H1 (cell line): Measurements from ENCODE around the gene RAD23B. TPM values are rescaled to one million over a fixed set of nuclear protein-coding genes. Genes with fewer than 3 reads are reported as not detected.

Experiments used
- CTCF ChIA-PET: fragments of 300-600 bp; sonication (Branson Sonifier 250); formaldehyde crosslinking; loops from one replicate; lab custom pipeline; 2021; ENCODE audit not compliant: partially characterized antibody; lab: Charles Lee
- POLR2A ChIA-PET: fragments of 300-600 bp; sonication (Branson Sonifier 250); formaldehyde crosslinking; loops from one replicate; lab custom pipeline; 2021; ENCODE audit warnings: inconsistent platforms; ENCODE audit not compliant: partially characterized antibody; lab: Charles Lee
- DNase-seq, 2 experiments: peaks; one replicate each; pipeline versions ENCODE4 v3.0.0 to v3.0.0-alpha.2; 2010 to 2022; ENCODE audit warnings: low spot score in 2 of 2, low read depth in 1 of 2, mixed read lengths in 1 of 2
- FAIRE-seq: peaks from 2 replicates; lab custom pipeline; 2011; peaks lifted over from hg19 to GRCh38; lab: Jason Lieb, UNC
- H2AFZ ChIP-seq: 2 replicates; pipeline ENCODE4 v1.8.1; 2012; ENCODE audit warnings: low read length, inconsistent platforms
- H2AK5ac ChIP-seq: 2 replicates; pipeline ENCODE4 v1.6.1; 2013; ENCODE audit warnings: low read depth, low read length
- H2BK120ac ChIP-seq: replicated peaks from 2 replicates; pipeline ENCODE3; 2013; ENCODE audit warnings: low read depth, low read length, inconsistent platforms
- H2BK12ac ChIP-seq: 2 replicates; pipeline ENCODE4 v1.6.1; 2013; ENCODE audit warnings: low read depth, low read length
- H2BK15ac ChIP-seq: 2 replicates; pipeline ENCODE4 v1.6.1; 2013; ENCODE audit warnings: low read length
- H2BK20ac ChIP-seq: 2 replicates; pipeline ENCODE4 v1.6.1; 2013; ENCODE audit warnings: low read length
- H2BK5ac ChIP-seq: 2 replicates; pipeline ENCODE4 v1.6.1; 2013; ENCODE audit warnings: low read depth, low read length
- H3K14ac ChIP-seq: 2 replicates; pipeline ENCODE4 v1.6.1; 2013; ENCODE audit warnings: inconsistent platforms; ENCODE audit not compliant: insufficient read length
- H3K18ac ChIP-seq: 2 replicates; pipeline ENCODE4 v1.6.1; 2013; ENCODE audit warnings: low read length; ENCODE audit errors: extremely low read depth
- H3K23ac ChIP-seq: 2 replicates; pipeline ENCODE4 v1.6.1; 2013; ENCODE audit warnings: inconsistent platforms; ENCODE audit not compliant: insufficient read length
- H3K23me2 ChIP-seq: 2 replicates; pipeline ENCODE4 v1.6.1; 2013; ENCODE audit warnings: low read depth, low read length
- H3K27ac ChIP-seq: 2 replicates; pipeline ENCODE4 v1.6.1; 2011; ENCODE audit warnings: low read depth, low read length, inconsistent platforms
- H3K27me3 ChIP-seq, 4 experiments: replicated peaks in 1 of 4; 1 replicate in 1 of 4; 2 replicates in 3 of 4; pipeline versions ENCODE4 v1.6.1 to v1.8.1; 2011 to 2013; ENCODE audit warnings: low read length in 3 of 4, mild to moderate bottlenecking in 3 of 4, inconsistent platforms in 2 of 4, mixed read lengths in 2 of 4, moderate library complexity in 1 of 4; ENCODE audit not compliant: control insufficient read depth in 3 of 4, insufficient read depth in 3 of 4; ENCODE audit errors: extremely low read depth in 1 of 4
- H3K36me3 ChIP-seq, 4 experiments: 2 replicates each; pipeline versions ENCODE4 v1.6.1 to v1.8.1; 2011 to 2013; ENCODE audit warnings: mild to moderate bottlenecking in 4 of 4, low read length in 3 of 4, moderate library complexity in 2 of 4, control low read depth in 1 of 4, inconsistent platforms in 1 of 4; ENCODE audit not compliant: insufficient read depth in 4 of 4, control insufficient read depth in 2 of 4
- H3K4ac ChIP-seq: replicated peaks from 2 replicates; pipeline ENCODE3; 2013; ENCODE audit warnings: low read length, low read depth, mixed read lengths, inconsistent platforms; ENCODE audit not compliant: insufficient read length
- H3K4me1 ChIP-seq, 4 experiments: replicated peaks in 1 of 4; 1 replicate in 1 of 4; 2 replicates in 3 of 4; pipeline versions ENCODE4 v1.6.1 to v1.8.1; 2011 to 2013; ENCODE audit warnings: low read length in 3 of 4, inconsistent platforms in 2 of 4, mixed read lengths in 1 of 4; ENCODE audit not compliant: insufficient read depth in 4 of 4, control insufficient read depth in 3 of 4
- H3K4me2 ChIP-seq, 2 experiments: 2 replicates each; pipeline versions ENCODE4 v1.6.1 to v1.8.1; 2011 to 2013; ENCODE audit warnings: low read depth in 2 of 2, low read length in 2 of 2, control low read depth in 1 of 2, inconsistent platforms in 1 of 2, mild to moderate bottlenecking in 1 of 2; ENCODE audit not compliant: insufficient read depth in 1 of 2
- H3K4me3 ChIP-seq, 4 experiments: fragments of 200-600, 300-600 bp in 1 of 4; sonication (generic), shearing (Covaris generic), sonication (Bioruptor Twin) in 1 of 4; 2 replicates each; pipeline versions ENCODE4 v1.5.1 to v1.8.1; 2011 to 2016; ENCODE audit warnings: low read length in 4 of 4, low read depth in 3 of 4, control low read depth in 2 of 4, inconsistent platforms in 2 of 4, mild to moderate bottlenecking in 2 of 4, mixed read lengths in 1 of 4, moderate library complexity in 1 of 4; ENCODE audit not compliant: insufficient read depth in 2 of 4; ENCODE audit errors: extremely low read depth in 1 of 4
- H3K56ac ChIP-seq: replicated peaks from 2 replicates; pipeline ENCODE3; 2013; ENCODE audit warnings: low read depth, mild to moderate bottlenecking, mixed read lengths, low read length, inconsistent platforms; ENCODE audit not compliant: insufficient read length
- H3K79me1 ChIP-seq: 2 replicates; pipeline ENCODE4 v1.6.1; 2013; ENCODE audit warnings: low read depth, low read length, control low read depth
- H3K79me2 ChIP-seq, 2 experiments: 2 replicates each; pipeline versions ENCODE4 v1.6.1 to v1.8.1; 2012 to 2013; ENCODE audit warnings: low read length in 2 of 2, mild to moderate bottlenecking in 2 of 2, inconsistent platforms in 1 of 2; ENCODE audit not compliant: insufficient read depth in 2 of 2, control insufficient read depth in 1 of 2
- H3K9ac ChIP-seq, 4 experiments: replicated peaks in 1 of 4; 1 replicate in 1 of 4; 2 replicates in 3 of 4; pipeline versions ENCODE4 v1.6.1 to v1.8.1; 2011 to 2013; ENCODE audit warnings: low read depth in 3 of 4, low read length in 3 of 4, control low read depth in 2 of 4, mild to moderate bottlenecking in 2 of 4, moderate library complexity in 2 of 4, inconsistent platforms in 1 of 4; ENCODE audit errors: extremely low read depth in 1 of 4
- H3K9me3 ChIP-seq, 2 experiments: 2 replicates each; pipeline versions ENCODE4 v1.6.1 to v1.8.1; 2012 to 2013; ENCODE audit warnings: mild to moderate bottlenecking in 2 of 2, moderate library complexity in 2 of 2, control low read depth in 1 of 2, inconsistent platforms in 1 of 2, low read depth in 1 of 2, low read length in 1 of 2, mixed read lengths in 1 of 2; ENCODE audit not compliant: insufficient read depth in 2 of 2
- H4K20me1 ChIP-seq, 2 experiments: replicated peaks in 1 of 2; 2 replicates each; pipeline versions ENCODE3 to v1.8.1; 2011 to 2013; ENCODE audit warnings: inconsistent platforms in 2 of 2, low read length in 2 of 2, mild to moderate bottlenecking in 1 of 2; ENCODE audit not compliant: insufficient read depth in 2 of 2, control insufficient read depth in 1 of 2
- H4K5ac ChIP-seq: 2 replicates; pipeline ENCODE4 v1.6.1; 2013; ENCODE audit warnings: low read length, low read depth, mixed read lengths, inconsistent platforms; ENCODE audit not compliant: insufficient read length
- H4K8ac ChIP-seq: 2 replicates; pipeline ENCODE4 v1.8.0; 2013; ENCODE audit warnings: mild to moderate bottlenecking, moderate library complexity, low read length, inconsistent platforms; ENCODE audit not compliant: insufficient read depth; ENCODE audit errors: extremely low read depth
- H4K91ac ChIP-seq: replicated peaks from 2 replicates; pipeline ENCODE3; 2013; ENCODE audit warnings: low read length, mixed read lengths, inconsistent platforms; ENCODE audit not compliant: insufficient read length
- ASH2L ChIP-seq: fragments of 200-600, 300-600 bp; sonication (generic); IDR thresholded peaks from one replicate; pipeline ENCODE4 v1.7.1; 2017; ENCODE audit warnings: low read length
- BACH1 ChIP-seq: IDR thresholded peaks from 2 replicates; pipeline ENCODE4 v1.6.1; 2012; ENCODE audit warnings: low read length, improper control_type of control experiment
- EZH2 ChIP-seq: fragments of 200-600 bp; sonication (generic); IDR thresholded peaks from 2 replicates; pipeline ENCODE4 v1.7.1; 2012; ENCODE audit warnings: low read depth, mild to moderate bottlenecking, moderate library complexity, low read length, inconsistent platforms; ENCODE audit not compliant: severe bottlenecking
- JUND ChIP-seq: IDR thresholded peaks from 2 replicates; pipeline ENCODE4 v1.6.1; 2011; ENCODE audit warnings: mild to moderate bottlenecking, improper control_type of control experiment, low read length
- SP1 ChIP-seq: IDR thresholded peaks from 2 replicates; pipeline ENCODE4 v1.6.1; 2011; ENCODE audit warnings: low read depth, low read length
- TCF12 ChIP-seq: IDR thresholded peaks from 2 replicates; pipeline ENCODE4 v1.6.1; 2011; ENCODE audit warnings: low read depth, mild to moderate bottlenecking, low read length
- YY1 ChIP-seq: IDR thresholded peaks from 2 replicates; pipeline ENCODE4 v1.6.1; 2011; ENCODE audit warnings: low read depth, mild to moderate bottlenecking, low read length
- polyA plus RNA-seq, 7 experiments: library from polyadenylated mRNA; depleted of rRNA in 3 of 7; stranded (reverse) in 5 of 7; unstranded in 2 of 7; fragments of >200 nt in 5 of 7; fragments of 200-250 nt in 2 of 7; gene quantifications; 1 replicate in 5 of 7; 2 replicates in 1 of 7; 4 replicates in 1 of 7; pipeline versions ENCODE4 v1.2.1 to v1.2.3, GENCODE V29; 2011 to 2013; ENCODE audit warnings: missing spikeins in 2 of 7, mixed read lengths in 2 of 7
- total RNA-seq: library from RNA; stranded (reverse); fragmentation: NEBNext Ultra II Directional; extraction: Animal tissue kit (Norgen Biotek cat#: 25700); gene quantifications from 2 replicates; pipeline ENCODE4 v1.2.1, GENCODE V29; 2021
- TF ChIP-seq, protein P1 (sequence below): IDR thresholded peaks from 2 replicates; pipeline ENCODE4 v1.6.1; 2012; ENCODE audit warnings: low read length, inconsistent platforms

Gene RAD23B
- total and polyA plus RNA-seq, 2 of the 8 experiments (the other 6 are each of a cell fraction or from before 2014, with no cell fraction given): 97.1 to 165 TPM

DNA sequence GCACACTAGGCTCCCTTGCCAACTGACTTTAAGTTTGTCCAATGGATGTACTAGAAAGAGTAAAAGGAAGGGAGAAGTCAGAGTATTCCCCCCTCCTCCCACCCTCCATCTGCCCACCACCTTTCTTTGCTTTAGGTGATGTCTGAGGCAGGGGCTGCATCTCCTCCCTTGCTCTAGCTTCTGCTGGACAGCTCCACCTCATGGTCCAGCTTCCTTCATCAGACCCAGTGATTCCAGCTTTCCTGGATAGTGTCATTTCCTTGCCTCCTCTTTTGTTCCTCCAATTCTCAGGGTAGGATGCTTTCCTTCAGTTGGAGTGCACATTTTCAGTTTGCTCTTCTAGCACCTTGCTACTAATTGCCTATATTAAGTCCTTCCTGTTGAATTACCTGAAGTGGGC lies 67.4 kb downstream of the RAD23B start:
- TF ChIP-seq BACH1 (no peak), EZH2 (no peak), ASH2L (no peak), SP1 (no peak), JUND (no peak), TCF12 (no peak), YY1 (no peak)
- TF ChIP-seq, protein P1, sequence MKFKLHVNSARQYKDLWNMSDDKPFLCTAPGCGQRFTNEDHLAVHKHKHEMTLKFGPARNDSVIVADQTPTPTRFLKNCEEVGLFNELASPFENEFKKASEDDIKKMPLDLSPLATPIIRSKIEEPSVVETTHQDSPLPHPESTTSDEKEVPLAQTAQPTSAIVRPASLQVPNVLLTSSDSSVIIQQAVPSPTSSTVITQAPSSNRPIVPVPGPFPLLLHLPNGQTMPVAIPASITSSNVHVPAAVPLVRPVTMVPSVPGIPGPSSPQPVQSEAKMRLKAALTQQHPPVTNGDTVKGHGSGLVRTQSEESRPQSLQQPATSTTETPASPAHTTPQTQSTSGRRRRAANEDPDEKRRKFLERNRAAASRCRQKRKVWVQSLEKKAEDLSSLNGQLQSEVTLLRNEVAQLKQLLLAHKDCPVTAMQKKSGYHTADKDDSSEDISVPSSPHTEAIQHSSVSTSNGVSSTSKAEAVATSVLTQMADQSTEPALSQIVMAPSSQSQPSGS: no peak
- no peak overlapping the region for H3K4me3 ChIP-seq
- no peak overlapping the region for H3K18ac ChIP-seq
- H2BK20ac ChIP-seq: no peak overlapping the region
- H2BK120ac ChIP-seq: no peak overlapping the region
- no peak overlapping the region for H2AK5ac ChIP-seq
- H2BK15ac ChIP-seq: no peak overlapping the region
- no peak overlapping the region for H3K14ac ChIP-seq
- no peak overlapping the region for H3K23ac ChIP-seq
- peaks cover 0 to 5% (median 0%) of the 10 kb centered on the region in 4 experiments; a peak in 2 of 7 replicates for H3K4me1 ChIP-seq
- no peak overlapping the region for H3K56ac ChIP-seq
- no peak overlapping the region for H3K9ac ChIP-seq
- H4K8ac ChIP-seq: no peak overlapping the region
- H4K20me1 ChIP-seq: no peaks in the 10 kb centered on the region
- no peak overlapping the region for H2BK5ac ChIP-seq
- H3K27ac ChIP-seq: no peak overlapping the region
- CTCF ChIA-PET: interaction anchor here (1.8 to 2.3 kb wide), 3 partner anchors 9 to 192 kb away, joined by 4 to 14 read pairs (median 8); no protein-coding TSS in a partner anchor
- H3K79me2 ChIP-seq: no peaks in the 10 kb centered on the region
- H4K5ac ChIP-seq: no peak overlapping the region
- POLR2A ChIA-PET: interaction anchor here (1.2 kb wide), 1 partner anchor 12 kb away, joined by 3 read pairs; no protein-coding TSS in a partner anchor
- no peaks in the 10 kb centered on the region for H3K79me1 ChIP-seq
- no peak overlapping the region for H4K91ac ChIP-seq
- H3K9me3 ChIP-seq: no peaks in the 10 kb centered on the region
- H3K4ac ChIP-seq: no peak overlapping the region
- DNase-seq: no peak
- H3K36me3 ChIP-seq: no peaks in the 10 kb centered on the region
- H3K23me2 ChIP-seq: no peaks in the 10 kb centered on the region
- H2AFZ ChIP-seq: no peak overlapping the region
- no peak overlapping the region for H3K4me2 ChIP-seq
- FAIRE-seq: no peak
- no peak overlapping the region for H2BK12ac ChIP-seq
- H3K27me3 ChIP-seq: 0 out of 7 replicates have a peak, but pooled peaks cover 0 to 2% (median 0%) of the 10 kb centered on the region in 4 experiments
